Measurements from ENCODE around the gene DHX30.
A peak's percentile ranks its signal among the peaks of the same experiment; 100 is the strongest.
"Not testable (repeated sequence)": the region's sequence is repeated elsewhere in the genome, so short reads cannot be mapped to it uniquely, and the experiment has no call there.

Gene DHX30

GRCh38 chr3:47817609-47818008 lies 14.7 kb downstream of the DHX30 start:
- no peak for ATAC-seq

- ATAC-seq, result peak; percentile 99 to 100
These were observed 21.9 kb downstream of the DHX30 start for GRCh38 chr3:47824541-47825473.

- ATAC-seq, result no peak
These were observed 22.7 kb downstream of the DHX30 start for GRCh38 chr3:47825590-47825989.

DNA sequence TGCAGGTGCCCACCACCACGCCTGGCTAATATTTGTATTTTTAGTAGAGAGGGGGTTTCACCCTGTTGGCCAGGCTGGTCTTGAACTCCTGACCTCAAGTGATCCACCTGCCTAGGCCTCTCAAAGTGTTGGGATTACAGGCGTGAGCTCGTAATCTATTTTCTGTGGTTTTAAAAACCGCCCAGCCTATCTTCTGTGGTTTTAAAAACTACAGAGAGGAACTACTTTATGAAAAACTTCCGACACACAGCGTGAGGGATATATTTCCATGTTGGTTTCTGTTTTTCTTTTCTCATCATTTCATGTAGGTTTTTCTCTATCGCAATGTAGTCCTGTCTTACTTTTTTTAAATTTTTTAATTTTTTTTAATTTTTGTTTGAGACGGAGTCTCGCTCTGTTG lies 26.5 kb downstream of the DHX30 start:
- ATAC-seq, result not testable (repeated sequence)

GRCh38 chr3:47836986-47837385 lies 34.0 kb downstream of the DHX30 start:
- no peak for ATAC-seq

DNA sequence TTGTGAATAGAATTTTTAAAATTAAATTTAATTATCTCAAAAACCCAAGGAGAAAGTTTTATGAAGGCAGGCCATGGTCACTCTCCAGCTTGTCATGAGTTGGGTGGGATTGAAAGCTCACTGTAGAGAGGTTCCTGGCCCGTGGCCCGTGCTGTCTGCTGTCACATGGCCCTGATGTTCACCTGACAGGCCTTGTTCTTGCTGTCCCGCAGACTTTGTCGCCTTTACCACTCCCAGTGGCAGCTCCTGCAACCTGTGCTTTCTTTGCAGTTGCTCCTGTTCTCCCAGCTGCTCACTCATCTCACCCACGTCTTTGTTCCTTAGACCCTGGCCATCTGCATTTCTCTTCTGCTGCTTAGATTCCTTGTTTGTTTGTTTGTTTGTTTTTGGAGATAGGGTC lies 35.6 kb downstream of the DHX30 start:
- no peak for ATAC-seq

DNA sequence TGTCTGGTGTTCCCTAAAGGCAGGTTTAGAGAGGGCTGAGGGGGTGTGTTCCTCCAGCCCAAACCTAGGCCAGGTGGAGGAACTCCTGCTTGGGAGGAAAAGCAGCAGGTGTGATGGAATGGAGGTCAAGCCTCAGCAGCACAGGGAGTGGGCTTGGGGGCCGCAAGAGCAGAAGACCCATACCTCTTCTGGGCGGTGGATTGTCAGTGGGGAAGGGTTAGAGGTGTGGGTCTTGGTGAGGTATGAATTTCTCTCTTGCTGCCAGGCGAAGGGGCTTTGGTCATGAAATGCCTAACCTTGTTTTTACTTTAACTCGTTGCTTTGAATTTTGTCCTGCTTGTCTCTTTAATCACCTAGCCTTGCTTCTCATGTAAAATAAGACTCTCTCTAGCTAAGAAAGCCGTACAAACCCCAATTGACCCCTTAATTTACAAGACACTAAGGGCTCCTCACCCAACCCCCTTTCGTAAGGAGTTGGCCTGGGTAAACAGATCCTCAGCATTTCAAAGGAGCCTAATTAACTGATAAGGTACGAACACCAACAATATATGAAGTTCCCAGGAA lies 38.9 kb downstream of the DHX30 start:
- ATAC-seq, result no peak

GRCh38 chr3:47846186-47846879 lies 43.4 kb downstream of the DHX30 start:
- ATAC-seq, result no peak

GRCh38 chr3:47846880-47847248 lies 43.9 kb downstream of the DHX30 start:
- no peak for ATAC-seq

DNA sequence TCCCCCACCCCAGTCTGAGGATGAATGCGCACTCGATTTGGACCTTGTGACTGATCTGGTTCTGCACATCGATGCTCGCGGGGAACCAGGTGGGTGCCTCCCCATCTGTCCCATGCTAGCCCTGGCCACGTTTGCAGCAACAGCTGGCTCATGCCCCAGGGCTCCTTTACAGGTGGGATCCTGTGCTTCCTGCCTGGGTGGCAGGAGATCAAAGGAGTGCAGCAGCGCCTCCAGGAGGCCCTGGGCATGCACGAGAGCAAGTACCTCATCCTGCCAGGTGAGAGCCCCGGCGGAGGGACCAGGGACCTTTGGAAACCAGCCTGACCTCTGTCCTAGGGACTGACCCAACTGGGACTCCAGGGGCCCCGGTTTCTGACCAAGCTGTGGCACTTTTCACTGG lies 44.3 kb downstream of the DHX30 start:
- ATAC-seq, result no peak

- no peak for ATAC-seq
These were observed 45.0 kb downstream of the DHX30 start for GRCh38 chr3:47847801-47848518.

DNA sequence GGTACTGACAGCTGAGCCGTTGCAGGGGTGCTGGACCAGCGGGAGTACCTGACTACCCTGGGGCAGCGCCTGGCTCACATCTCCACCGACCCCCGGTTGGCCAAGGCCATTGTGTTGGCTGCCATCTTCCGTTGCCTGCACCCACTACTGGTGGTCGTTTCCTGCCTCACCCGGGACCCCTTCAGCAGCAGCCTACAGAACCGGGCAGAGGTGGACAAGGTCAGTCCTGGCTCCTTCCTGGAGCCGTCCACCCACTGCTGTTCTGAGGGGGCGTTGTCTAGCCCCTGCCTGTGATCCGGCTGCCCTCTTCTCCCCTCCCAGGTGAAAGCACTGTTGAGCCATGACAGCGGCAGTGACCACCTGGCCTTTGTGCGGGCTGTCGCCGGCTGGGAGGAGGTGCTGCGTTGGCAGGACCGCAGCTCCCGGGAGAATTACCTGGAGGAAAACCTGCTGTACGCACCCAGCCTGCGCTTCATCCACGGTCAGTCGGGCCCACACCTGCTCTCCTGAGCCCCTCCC lies 45.7 kb downstream of the DHX30 start:
- no peak for ATAC-seq

DNA sequence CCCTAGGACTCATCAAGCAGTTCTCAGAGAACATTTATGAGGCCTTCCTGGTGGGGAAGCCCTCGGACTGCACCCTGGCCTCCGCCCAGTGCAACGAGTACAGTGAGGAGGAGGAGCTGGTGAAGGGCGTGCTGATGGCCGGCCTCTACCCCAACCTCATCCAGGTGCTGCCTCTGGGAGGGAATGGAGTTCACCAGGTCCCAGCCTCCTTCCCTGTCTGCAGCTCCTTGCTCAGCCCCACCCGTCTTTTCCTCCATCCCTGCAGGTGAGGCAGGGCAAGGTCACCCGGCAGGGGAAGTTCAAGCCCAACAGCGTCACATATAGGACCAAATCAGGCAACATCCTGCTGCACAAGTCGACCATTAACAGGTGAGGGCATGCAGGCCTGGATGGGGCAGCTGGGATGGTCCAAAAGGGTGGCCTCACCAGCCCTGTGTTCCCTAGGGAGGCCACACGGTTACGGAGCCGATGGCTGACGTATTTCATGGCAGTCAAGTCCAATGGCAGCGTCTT lies 46.3 kb downstream of the DHX30 start:
- ATAC-seq, result no peak

GRCh38 chr3:47849699-47850563 lies 47.0 kb downstream of the DHX30 start:
- peak; percentile 16 to 41 for ATAC-seq

DNA sequence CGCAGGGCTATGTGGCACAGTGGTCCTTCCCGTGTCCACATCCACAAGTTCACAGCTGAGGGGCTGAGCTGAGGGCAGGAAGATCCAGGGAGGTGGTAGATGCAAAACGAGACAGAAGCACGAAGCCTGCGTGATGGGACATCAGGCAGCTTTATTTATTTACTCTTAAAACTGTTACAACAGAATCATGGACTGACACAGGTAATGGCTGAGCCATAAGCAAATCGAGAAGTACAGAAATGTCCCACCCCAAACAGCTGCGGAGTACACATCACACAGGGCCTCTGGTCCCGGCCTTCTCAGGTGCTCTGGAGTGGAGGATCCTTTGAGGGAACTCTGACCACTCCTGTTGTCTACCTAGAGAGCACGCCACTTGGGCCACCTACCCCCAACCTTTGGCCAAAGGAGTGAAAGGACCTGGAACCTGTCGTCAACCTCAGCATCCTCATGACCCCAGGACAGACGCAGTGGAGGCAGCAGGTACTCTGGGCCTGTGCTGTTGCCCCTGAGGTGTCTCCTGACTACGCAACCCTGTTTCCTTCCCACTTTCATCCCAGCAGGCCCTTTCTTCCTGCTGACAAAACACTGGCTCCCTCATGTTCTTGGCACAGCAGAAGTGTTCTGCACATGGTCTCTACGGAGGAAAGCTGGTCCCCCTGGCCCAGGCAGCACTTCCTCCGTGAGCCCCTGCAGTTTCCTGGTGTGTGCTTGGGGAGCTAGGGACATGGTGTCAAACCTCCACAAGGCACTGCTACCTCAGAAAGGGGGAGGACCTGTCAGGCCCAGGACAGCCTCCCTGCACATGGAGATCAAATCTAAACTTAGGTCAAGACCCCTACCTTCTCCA lies 47.8 kb downstream of the DHX30 start:
- peak in 1 of 2 donors; percentile 8 for ATAC-seq

DNA sequence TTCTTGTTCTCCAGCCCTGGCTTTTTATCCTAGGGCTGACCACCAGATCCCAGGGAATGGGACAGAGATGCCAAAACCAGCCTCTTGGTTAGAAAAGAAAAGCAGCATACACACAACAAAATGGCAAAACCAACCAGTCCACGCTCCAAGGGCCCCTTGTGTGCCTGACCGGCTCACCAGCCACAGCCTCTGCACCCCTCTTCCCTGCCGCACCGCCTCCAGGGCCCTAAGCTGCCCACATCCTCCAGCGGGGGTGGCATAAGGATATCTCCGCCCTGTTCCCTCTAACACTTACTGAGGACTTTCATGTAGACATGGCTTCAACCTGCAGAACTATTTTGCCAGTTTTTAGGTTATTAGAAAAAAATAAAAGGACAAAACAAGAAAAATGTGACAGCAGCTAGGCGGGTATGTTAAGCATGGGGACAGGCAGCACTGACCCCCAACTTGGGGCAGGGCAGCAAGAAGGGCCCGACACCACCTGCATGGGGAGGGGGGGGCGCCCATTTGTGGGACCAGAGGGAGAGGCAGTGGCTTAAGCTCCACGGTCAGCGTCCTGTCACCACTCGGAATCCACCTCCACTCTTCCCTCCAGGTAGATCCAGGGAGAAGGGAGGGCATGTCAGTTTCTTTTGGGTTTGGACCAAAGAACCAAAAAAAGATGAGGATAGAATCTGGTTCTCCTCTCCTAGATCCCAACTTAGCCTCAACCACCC lies 49.1 kb downstream of the DHX30 start:
- ATAC-seq, result no peak

GRCh38 chr3:47852604-47853602 lies 50.0 kb downstream of the DHX30 start:
- no peak for ATAC-seq

DNA sequence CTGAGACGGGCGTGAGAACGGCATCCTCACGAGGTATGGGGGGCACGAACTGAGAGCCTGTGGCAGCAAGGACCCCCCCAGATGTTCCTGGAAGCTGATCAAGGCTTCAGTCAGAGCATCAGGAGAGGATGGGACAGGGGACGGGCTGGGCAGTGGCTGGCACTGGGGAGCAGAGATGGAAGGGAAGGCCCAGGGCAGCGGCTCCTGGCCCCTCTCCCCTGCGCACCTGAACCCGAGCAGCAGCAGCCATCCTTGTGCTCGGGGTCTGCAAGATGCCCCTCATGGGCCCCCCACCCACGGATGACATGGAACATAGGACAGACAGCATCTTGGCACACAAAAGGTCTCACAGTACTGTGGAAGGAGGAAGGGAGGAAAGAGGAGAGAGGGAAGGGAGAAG lies 51.3 kb downstream of the DHX30 start:
- ATAC-seq, result no peak
